HG02870 (cell line): Measurements from ENCODE around the gene PPM1F.
"Not testable (repeated sequence)": the region's sequence is repeated elsewhere in the genome, so short reads cannot be mapped to it uniquely, and the experiment has no call there.

ENCODE experiments used
- ATAC-seq: cut with Tn5 transposase; IDR thresholded peaks from one replicate; pipeline ENCODE4 v1.9.1; 2021; ENCODE audit warnings: mild to moderate bottlenecking, moderate library complexity; ENCODE audit not compliant: unreplicated experiment

PPM1F gene

DNA sequence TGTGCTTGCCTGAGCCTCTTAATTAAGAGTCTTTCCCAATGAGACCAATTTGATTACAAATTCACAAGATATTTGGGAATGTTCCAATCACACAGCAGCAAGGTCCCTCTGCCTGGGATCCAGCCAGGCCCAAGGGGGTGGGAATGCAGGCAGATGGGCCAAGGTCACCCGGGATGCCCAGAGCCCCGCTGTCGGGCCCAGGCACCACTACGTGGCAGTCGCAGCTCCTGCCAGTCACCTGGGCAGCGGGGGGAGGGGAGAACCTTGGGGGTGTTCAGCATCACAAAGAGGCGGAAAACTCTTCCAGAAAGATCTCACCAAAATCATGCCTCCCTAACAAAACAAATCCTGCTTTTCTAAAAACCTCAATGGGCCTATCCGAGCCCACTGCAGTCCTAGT lies 30.9 kb downstream of the PPM1F start:
- ATAC-seq = no peak

GRCh38 chr22:21921184-21921721 lies 31.4 kb downstream of the PPM1F start:
- ATAC-seq = no peak

GRCh38 chr22:21920341-21921183 lies 32.1 kb downstream of the PPM1F start:
- ATAC-seq = no peak

DNA sequence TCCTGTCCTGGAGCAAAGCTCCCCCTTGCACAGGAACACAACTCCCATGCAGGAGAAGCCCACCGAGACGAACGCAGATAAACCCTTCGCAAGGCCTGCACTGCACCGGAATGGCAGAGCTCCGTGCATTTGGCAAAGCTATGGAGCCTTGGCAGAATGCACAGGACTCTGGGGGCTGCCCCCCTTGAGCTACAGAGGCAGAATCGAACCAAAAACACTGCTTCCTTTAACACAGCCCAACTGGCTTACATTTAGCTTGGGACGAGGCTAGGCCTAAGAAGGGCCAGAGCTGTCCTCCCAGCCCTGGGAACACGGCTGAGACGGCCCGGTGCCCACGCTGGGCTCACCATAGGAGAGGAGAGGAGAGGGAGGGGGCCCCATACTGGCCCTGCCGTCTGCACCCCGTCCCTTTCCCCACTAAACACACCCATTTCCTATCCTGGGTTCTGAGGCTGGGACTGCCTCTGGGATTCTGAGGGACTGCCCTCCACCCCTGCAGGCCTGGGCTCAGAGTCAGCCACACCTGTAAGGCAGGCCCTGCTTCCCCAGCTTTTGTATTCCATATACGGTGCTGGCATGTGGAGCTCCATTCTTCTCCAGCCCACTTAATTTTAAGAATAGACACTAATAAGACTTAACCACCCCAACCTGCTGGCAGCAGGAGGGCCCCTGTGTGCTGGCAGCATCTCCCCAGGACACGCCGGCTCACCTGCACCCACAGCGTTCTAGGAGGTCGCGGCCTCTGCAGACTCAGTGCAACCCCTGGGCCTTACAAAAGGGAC lies 32.9 kb downstream of the PPM1F start:
- ATAC-seq = no peak

- no peak for ATAC-seq
Observed at GRCh38 chr22:21918466-21919185, 34.0 kb downstream of the PPM1F start.

- no peak for ATAC-seq
Observed at GRCh38 chr22:21917959-21918261, 34.7 kb downstream of the PPM1F start.

- ATAC-seq = no peak
Observed at GRCh38 chr22:21917181-21917958, 35.3 kb downstream of the PPM1F start.

- ATAC-seq = no peak
Observed at GRCh38 chr22:21916309-21916918, 36.2 kb downstream of the PPM1F start.

- no peak for ATAC-seq
Observed at GRCh38 chr22:21915624-21916308, 36.9 kb downstream of the PPM1F start.

DNA sequence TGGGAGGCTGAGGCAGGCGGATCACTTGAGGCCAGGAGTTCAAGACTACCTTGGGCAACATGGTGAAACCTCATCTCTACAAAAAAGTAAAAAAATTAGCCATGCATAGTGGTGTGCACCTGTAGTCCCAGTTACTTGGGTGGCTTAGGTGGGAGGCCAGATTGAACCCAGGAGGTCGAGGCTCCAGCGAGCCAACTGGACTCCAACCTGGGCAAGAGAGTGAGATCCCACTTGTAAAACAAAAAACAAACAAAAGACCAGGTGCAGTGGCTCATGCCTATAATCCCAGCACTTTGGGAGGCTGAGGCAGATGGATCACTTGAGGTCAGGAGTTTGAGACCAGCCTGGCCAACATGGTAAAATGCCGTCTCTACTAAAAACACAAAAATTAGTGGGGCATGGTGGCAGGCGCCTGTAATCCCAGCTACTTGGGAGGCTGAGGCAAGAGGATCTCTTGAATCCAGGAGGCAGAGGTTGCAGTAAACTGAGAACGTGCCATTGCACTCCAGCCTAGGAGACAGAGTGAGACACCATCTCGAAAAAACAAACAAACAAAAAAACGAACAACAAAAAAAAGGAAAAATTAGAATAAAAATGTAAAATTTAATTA lies 38.5 kb downstream of the PPM1F start:
- ATAC-seq = not testable (repeated sequence)

DNA sequence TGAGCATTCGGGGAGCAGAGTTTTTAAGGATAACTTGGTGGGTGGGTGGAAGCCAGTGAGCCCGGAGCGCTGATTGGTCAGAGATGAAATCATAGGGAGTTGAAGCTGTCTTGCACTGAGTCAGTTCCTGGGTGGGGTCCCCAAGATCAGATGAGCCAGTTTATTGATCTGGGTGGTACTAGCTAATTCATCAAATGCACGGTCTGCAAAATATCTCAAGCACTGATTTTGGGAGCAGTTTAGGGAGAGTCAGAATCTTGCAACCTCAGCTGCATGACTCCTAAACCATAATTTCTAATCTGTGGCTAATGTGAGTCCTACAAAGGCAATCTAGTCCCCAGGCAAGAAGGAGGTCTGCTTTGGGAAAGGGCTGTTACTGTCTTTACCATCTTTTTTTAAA lies 42.3 kb downstream of the PPM1F start:
- not testable (repeated sequence) for ATAC-seq

DNA sequence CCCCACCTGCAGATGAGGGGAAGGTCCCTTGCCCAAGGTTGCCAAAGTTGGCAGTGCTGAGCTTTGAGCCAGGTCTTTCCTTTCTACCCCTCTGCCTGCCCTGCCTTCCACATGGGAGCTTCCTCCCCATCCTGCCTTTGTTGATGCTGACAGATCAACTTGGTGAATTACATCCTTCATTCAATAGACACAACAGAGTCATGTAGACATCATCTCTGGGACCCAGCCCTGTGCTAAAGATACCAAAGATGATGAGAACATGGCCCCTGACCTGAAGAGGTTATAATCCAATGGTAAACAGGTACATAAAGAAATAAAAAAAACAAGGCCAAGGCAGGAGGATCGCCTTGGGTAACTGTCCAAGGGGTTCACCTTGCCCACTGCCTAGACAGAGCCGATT lies 42.8 kb downstream of the PPM1F start:
- ATAC-seq = no peak

DNA sequence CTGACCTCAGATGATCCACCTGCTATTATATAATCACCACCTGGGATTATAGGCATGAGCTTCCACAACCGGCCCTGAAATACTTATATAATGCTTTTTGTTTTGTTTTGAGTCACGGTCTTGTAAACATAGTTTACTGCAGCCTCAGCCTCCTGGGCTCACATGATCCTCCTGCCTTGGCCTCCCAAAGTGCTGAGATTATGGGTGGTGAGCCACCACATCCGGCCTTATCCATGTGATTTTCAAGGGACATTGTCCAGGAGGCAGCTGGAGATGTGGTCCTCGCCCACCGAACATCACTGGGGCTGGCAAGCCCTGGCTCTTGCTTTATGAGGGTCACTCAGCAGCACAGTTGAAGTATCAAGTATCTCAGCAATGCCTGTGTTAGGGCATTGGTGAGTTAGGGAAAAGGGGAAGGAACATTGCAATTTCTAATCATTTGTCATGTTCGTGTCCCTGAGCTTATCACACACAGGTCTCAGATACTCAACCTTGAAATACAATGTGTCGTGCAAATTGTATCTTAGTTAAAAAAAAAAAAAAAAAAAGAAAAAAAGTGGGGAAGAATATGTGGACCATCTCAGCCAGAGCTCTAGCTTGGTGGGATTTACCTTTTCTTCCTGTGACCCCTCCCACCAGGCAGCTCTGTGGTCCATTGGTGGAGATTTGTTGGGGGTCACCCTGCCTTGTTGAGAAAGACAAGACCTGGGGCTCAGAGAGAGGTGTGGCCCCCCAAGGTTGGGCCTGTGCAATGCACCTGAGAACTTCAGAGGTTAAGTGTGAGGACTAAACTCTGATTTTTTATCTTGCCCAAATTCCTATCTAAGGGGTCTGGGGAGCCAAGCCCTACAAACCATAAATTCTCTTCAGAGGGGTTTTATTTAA lies 44.8 kb downstream of the PPM1F start:
- ATAC-seq = no peak

DNA sequence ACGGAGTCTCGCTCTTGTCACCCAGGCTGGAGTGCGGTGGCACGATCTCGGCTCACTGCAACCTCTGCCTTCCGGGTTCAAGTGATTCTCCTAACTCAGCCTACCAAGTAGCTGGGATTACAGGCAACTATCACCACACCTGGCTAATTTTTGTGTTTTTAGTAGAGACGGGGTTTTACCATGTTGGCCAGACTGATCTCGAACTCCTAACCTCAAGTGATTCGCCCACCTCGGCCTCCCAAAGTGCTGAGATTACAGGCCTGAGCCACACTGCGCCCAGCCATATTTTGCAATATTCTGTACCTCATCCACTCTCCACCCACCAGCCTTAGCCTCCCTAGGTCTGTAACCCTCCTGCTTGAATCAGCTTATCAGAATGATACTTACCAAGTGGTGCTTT lies 47.4 kb downstream of the PPM1F start:
- not testable (repeated sequence) for ATAC-seq

DNA sequence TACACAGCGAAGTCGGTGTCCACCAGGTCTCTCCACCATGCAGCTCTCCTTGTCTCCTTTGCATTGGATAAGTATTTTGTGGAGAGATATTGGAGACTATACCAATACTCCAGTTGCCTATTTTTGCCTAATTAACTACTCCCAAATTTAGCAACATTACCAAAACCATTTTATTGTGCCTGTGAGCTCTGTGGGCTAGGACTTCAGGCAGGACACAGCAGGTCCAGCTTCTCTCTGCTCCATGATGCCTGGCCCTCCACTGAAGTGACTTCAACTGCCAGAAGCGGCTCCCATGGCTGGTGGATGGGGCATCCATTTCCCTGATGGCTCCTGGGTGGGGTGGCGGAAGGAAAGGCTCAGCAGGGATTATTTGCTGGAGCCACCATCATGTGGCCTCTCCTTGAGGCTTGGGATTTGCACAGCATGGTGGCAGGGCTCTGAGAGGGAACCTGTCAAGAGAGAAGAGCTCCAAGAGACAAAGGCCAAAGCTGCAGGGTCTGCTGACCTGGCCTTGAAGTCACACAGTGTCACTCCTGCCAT lies 48.3 kb downstream of the PPM1F start:
- no peak for ATAC-seq

DNA sequence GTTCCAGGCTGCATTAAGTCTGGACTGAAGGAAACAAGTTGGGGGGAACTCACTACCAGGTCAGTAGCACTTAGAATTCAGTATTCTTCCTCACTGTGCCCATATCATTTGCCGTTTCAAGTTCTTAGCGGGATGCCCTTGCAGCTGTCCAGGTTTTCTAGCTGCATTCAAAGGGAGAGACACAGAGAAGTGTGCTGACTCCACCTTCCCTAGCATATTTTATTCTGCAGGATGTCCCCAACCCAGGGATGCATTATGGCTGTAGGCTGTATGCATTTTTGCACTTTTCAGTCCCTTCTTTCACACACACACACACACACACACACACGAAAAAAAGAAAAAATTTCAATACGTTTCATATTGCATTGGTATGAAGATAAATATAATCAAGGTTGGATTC lies 49.4 kb downstream of the PPM1F start:
- no peak for ATAC-seq

DNA sequence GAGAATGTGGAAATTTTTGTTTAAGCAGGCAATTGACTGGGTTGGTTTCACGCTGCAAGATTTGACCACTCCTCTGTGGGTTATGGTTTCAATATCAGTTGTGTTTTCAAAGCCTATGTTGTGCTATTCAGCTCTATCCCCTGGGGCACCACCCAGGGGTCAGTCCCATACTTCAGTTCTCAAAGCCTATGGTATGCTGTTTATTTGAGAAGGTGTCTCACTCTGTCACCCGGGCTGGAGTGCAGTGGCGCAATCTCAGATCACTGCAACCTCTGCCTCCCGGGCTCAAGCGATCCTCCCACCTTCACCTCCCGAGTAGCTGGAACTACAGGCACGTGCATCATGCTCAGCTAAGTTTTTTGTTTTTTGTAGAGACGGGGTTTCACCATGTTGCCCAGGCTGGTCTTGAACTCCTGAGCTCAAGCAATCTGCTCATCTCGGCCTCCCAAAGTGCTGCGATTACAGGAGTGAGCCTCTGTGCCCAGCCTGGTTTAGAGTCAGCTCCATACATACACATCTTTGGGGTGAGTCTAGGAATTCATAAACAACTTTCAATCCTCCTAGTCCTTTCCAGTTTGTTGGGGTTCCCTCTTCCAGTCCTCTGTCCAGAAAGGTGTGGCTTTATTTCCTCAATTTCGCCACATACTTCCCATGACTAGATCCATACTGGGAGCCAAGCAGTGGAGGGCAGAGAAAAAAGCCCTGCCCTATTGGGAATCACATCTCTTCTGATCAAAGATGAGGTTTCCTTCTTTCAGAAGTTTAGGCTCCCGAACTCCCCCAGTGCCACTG lies 50.2 kb downstream of the PPM1F start:
- ATAC-seq = no peak
